Jurkat, Clone E6-1 (cell line): ENCODE data around the gene SLC3A2. TPM values are rescaled to one million over a fixed set of nuclear protein-coding genes. Genes with fewer than 3 reads are reported as not detected.
A peak's percentile ranks its signal among the peaks of the same experiment; 100 is the strongest.
"Not testable (repeated sequence)": the region's sequence is repeated elsewhere in the genome, so short reads cannot be mapped to it uniquely, and the experiment has no call there.

Experiments
- DNase-seq: peaks from one replicate; pipeline ENCODE4 v3.0.0-alpha.2; 2011; ENCODE audit warnings: low read depth, low spot score
- H3K4me3 ChIP-seq: 2 replicates; pipeline ENCODE4 v1.5.1; 2011; ENCODE audit warnings: mild to moderate bottlenecking, low read length, control low read depth, moderate library complexity
- polyA plus RNA-seq: library from polyadenylated mRNA; unstranded; fragments of >200 nt; gene quantifications from one replicate; pipeline ENCODE4 v1.2.1, GENCODE V29; 2012; ENCODE audit warnings: missing spikeins; ENCODE audit not compliant: insufficient read length, insufficient read depth

SLC3A2 gene
- polyA plus RNA-seq, result 237 TPM

DNA sequence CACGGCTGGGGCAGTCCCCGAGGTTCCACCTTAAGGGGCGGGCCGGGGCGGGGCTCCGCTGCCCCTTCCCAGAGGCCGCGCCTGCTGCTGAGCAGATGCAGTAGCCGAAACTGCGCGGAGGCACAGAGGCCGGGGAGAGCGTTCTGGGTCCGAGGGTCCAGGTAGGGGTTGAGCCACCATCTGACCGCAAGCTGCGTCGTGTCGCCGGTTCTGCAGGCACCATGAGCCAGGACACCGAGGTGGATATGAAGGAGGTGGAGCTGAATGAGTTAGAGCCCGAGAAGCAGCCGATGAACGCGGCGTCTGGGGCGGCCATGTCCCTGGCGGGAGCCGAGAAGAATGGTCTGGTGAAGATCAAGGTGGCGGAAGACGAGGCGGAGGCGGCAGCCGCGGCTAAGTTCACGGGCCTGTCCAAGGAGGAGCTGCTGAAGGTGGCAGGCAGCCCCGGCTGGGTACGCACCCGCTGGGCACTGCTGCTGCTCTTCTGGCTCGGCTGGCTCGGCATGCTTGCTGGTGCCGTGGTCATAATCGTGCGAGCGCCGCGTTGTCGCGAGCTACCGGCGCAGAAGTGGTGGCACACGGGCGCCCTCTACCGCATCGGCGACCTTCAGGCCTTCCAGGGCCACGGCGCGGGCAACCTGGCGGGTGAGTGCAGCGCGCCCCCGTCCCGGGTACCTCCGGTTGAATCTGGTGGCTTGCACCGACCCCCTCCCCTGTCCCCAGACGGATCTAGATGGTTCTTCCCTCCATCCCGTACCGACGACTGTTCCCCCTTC is at the start of gene SLC3A2:
Gene SLC3A2 (plus strand): TSS at position 94 of the 776 bp plus-strand sequence. CDS start 128 bp downstream, at position 222.
- H3K4me3 ChIP-seq, result peak within 1 kb of the TSS; percentile 96
- DNase-seq, result peak; percentile 73

DNA sequence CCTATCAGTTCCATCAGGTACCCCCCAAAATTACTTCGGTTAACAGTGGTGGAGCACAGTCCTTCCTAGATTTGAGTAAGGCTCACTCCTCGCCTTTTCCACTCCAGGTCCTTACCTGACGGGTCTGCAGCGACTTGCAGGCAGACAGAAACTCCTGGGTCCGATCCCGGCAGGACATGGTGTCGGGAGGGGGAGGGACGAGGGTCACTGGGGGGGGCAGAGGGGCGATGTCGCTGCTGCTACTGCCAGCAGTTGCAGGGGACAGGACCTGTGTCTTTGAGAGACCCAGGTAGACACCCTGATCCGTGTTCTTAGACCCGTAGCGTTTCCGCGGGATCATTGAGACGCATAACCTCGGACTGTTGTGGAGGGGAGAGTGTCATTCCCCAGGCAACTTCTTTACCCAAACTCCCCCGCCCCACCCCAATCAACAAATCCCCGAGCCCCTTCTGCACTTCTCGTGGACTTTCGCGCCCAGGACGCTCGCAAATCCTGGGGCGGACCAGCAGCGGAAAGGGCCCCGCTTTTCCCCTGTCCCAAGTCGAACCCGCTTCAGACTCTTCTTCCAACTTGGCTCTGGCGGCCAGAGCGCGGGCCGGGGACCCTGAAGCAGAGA is 49.7 kb upstream of the SLC3A2 start:
- peak overlapping the region; percentile 81 for H3K4me3 ChIP-seq
- DNase-seq, result no peak

DNA sequence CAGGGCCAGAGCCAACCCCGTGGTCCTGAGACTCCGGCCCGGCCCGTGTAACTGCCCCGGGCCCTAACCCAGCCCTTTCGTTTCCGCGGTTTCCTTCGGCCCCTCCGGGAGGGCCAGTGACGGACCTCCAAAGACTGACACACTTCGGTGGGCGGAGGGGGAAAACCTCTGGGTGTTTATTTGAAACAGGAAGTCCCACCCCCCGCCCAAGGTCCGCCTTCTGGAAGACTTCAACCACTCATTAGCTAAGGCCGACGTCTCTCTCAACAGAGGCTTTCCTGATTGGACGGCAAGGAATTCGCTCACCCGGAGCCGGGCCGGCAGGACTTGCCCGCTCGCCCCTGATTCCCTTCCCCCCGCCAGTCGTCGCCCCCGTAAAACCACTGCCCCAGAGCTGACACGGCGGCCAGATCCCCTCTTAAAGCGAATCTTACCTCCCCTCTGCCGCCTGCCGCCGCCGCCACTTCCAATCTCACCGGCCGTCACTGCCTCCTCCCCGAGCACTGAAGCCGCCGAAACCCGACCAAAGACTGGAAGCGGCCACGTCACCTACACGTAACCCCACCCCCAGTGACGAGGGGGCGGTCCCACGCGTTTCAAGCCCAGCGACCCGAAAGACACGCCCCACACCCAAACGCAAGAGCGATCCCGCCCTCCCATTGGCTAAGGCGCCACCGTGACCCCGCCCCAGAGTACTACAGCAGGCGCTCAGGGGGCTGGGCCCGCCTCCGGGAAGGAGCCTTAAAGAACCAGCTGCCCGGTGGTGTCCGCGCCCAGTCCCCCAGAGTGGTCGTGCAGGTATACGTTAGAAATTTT is 49.0 kb upstream of the SLC3A2 start, which contains the start of gene STX5:
Gene STX5 (minus strand): TSS at position 532 of the 816 bp plus-strand sequence. CDS start 808 bp downstream, outside the sequence.
- H3K4me3 ChIP-seq, result peak within 1 kb of the TSS; percentile 81
- peak; percentile 97 for DNase-seq

DNA sequence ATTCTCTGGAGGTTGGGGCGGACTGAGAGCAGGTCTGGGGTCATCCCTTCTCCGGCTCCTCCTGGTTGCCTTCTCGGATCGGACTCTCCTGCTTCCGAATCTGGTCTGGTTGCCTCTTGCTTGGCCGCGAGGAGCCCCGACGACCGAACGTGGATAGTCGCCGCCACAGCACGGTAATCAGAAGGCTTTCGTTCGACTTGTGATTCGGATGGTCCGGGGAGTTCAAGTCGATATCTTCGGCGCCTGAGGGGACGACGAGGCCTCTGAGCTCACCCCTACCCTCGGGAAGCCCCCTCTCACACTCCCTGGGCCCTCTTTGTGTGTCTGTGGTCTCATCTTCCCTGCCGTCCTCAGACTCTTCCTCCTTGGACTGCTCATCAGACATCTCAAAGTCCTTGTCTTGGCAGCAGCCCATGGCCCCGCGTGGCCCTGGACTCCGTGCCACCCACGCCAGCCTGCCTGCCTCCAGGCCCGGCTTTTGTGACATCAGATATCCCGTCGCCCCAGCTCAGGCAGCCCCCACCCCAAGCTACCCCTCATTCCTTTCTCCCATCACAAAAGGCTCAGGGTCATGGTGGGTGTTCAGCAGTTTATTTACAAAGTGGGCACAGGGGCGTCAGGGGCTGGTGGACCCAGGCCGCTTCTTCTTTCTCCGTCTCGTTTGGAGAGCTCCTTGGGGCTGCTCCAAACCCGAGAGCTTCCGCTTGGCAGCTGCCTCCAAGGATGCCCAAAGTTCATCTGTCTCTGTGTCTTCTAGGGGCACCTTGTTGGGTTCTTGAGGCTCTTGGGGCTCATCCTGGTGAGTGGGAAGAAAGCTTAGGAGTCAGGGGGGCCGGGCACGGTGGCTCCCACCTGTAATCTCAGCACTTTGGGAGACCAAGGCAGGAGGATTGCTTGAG is 48.1 kb upstream of the SLC3A2 start, which contains the start of gene TEX54:
Gene TEX54 (minus strand): TSS at position 506 of the 899 bp plus-strand sequence.
- no peak for DNase-seq
- peak within 1 kb of the TSS; percentile 81 for H3K4me3 ChIP-seq

DNA sequence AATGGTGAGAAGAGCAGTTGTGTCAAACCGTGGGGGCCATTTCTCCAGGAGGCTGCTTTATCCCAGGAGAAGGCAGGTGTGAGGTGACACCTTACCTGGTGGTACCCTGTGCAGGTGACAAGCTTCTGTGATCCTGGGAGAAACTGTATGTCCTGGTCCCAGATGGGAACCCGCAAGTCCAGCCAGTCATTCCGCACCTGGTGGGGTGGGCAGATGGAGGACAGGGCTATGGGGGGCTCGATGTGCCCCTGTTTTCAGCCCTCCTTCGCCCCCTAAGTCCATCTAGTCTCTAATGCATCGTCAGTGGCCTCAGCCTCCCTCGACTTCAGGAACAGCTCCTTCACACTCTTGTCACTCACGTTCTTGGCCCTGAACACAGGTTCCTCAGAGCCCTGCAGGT is 45.4 kb upstream of the SLC3A2 start:
- H3K4me3 ChIP-seq, result no peak overlapping the region
- no peak for DNase-seq

DNA sequence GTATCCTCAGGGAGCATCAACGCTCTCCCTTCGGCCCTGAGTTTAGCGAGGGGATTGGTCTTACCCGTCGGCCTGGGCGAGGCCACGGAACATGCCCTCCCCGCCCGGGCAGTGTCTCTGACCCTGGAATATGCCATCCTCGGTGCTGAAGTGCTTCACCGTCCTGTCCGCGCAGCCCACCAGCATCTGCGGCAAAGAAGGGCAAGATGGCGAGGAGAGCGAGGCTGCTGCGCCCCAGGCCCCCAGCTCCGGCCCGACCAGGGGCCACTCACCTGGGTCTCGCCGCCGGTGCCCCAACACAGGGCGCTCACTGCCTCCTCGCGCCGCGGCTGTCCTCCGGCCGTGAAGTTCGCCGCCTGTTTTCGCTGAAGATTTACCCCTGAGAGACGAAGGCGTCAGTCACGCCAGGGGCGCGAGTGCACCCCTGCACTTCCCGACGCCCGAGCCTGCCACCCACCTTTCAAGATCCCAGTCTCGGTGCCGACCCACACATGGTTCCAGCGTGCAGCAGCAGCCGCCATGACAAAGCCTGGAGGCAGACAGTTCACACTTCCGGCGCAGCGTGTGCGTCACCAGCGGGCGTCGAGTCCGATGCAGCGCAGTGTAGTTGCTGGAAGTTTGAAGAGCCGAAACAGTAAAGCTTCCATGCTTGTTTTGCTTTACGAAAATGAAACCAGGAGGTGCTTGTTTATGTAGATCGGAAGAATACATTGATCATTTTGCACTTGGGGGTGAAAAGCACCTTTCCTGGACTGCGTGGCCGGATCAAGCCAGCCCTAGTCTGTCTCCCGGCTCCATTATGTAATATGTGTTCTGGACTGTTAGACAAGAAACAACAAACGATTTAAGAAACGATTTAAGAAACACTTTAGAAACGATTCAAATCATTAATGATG is 41.4 kb upstream of the SLC3A2 start, which contains the start of gene WDR74:
Gene WDR74 (minus strand): TSS at position 541 of the 896 bp plus-strand sequence. CDS start 20 bp downstream, at position 521.
- H3K4me3 ChIP-seq, result peak within 1 kb of the TSS; percentile 100
- DNase-seq, result peak; percentile 93

DNA sequence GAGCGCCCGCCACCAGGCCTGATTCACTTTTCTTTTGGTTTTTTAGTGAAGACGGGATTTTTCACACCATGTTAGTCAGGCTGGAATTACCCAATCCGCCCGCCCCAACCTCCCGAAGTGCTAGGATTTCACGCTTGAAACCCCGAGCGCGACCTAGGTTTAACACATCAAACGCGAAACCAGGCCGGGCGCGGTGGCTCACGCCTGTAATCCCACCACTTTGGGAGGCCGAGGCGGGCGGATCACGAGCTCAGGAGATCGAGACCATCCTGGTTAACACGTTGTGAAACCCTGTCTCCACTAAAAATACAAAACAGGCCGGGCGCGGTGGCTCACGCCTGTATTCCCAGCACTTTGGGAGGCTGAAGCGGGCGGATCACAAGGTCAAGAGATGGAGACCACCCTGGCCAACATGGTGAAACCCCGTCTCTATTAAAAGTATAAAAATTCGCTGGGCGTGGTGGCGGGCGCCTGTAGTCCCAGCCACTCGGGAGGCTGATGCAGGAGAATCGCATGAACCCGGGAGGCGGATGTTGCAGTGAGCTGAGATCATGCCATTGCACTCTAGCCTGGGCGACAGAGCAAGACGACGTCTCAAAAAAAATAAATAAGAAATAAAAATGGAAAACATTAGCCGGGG is 39.9 kb upstream of the SLC3A2 start:
- H3K4me3 ChIP-seq, result peak overlapping the region; percentile 100
- DNase-seq, result peak; percentile 56

DNA sequence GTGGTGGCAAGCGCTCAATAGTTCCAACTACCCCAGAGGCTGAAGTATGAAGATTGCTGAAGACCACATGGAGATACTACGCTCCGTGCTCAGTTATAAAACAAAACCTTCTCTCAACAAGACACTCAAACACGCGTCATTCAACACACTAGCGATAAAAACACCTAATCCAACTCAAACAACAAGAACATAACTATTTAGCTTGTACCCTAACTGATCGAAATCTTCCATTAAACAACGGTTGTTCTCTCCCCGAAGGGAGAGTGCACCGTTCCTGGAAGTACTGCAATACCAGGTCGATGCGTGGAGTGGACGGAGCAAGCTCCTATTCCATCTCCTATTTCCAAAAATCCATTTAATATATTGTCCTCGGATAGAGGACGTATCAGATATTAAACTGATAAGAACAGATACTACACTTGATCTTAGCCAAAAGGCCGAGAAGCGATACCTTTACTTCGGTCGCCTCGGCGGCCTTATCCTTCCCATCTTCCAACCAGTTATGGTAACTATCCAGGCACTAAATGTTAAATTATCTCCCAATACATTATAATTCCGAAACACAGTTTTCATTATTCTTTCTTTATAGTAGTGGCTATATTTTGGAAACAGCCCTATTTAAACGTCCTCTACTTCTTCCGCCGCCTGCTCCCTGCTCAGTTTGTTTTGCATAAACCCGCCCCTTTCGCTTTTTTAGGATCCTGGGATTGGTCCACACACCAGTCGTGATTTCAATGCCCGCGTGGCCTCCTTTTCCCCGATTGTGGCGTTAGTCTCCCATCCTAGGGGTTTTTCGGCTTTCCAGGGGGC is 39.1 kb upstream of the SLC3A2 start:
- peak; percentile 100 for DNase-seq
- H3K4me3 ChIP-seq, result peak overlapping the region; percentile 100

DNA sequence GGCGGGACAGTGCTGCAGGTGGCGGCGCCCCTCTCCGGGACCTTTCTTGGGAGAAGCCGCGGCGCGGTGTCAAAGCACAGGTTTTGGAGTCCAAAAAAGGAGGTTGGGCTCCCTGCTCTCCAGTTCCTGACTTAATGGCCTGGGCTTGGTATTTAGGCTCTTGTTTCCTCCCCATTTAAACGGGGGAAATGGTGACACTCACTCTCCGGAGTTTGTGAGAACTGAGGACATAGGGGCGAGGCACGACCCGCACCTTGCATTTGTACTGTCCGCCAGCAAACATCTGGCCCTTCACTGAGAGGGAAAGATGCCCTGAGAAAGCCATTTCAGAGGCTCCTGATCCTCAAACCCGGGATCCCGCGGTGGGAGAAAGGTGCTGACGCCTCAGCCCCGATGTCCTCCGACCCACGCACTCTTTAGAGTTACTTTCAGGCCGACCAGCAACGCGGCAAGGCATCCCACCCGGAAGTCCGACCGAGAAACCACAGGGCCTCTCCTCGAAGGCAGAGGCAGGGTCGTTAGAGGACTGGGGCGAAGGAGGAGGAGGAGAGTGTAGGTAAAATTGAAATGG is 38.4 kb upstream of the SLC3A2 start:
- peak overlapping the region; percentile 49 for H3K4me3 ChIP-seq

DNA sequence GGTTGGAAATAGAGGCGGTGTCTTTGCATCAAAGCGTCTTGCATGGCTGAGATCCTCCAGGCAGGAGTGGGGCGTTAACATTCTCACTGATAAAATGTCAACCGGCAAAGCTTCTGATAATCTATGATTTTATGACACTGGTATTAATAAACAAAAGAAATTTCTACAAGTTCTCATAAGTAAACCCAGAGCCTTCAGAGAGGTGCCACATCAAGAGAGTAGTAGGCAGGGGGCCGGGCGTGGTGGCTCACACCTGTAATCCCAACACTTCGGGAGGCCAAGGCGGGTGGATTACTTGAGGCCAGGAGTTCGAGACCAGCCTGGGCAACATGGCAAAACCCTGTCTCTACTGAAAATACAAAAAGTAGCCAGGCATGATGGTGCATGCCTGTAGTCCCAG is 37.8 kb upstream of the SLC3A2 start:
- H3K4me3 ChIP-seq, DNase-seq: not testable (repeated sequence)

More for the DNA sequence above, 38.4 kb upstream of the SLC3A2 start:
- no peak for DNase-seq

DNA sequence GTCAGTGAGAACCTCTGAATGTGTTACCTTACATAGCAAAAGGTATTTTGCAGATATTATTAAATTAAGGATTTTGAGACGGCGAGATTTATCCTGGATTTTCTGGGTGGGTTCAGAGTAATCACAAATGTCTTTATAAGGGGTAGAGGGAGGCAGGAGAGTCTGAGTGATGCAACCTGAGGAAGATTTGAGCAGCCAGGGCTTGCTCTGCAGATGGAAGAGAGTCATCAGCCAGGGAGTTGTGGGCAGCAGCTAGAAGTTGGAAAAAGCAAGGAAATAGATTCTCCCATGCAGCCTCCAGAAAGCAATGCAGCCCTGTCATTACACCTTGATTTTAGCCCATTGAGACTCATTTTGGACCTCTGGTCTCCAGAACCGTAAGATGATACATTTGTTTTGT is 37.2 kb upstream of the SLC3A2 start:
- no peak for DNase-seq
- no peak overlapping the region for H3K4me3 ChIP-seq

DNA sequence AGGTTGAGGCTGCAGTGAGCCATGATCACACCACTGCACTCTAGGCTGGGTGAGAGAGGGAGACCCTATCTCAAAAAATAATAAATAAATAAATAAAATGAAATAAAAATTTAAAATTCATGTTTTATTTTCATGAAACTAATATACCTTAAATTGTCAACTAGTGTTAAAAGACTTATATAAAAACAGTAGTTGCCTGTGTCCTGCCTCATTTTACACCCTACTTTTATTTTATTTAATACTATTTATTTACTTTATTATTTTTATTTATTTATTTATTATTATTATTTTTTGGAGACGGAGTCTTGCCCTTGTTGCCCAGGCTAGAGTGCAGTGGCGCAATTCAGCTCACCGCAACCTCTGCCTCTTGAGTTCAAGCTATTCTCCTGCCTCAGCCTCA is 36.5 kb upstream of the SLC3A2 start:
- H3K4me3 ChIP-seq, result no peak overlapping the region
- no peak for DNase-seq

DNA sequence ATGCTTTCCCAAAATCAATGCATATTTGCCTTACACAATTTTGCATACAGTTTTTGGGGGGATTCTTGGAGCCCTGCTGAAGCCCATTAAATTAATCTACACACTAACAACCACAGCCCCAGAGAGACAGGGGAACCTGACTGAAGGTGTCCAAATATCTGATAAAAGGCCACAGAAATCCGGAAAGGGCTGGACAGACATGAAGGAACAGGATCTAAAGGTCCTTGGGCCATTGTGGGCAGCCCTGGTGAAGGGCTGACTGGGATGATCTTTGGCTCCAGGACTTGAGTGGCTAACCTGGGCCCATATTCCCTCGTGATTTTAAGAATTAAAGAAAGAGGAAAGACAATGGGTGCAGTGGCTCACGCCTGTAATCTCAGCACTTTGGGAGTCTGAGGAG is 34.5 kb upstream of the SLC3A2 start:
- DNase-seq, result no peak
- H3K4me3 ChIP-seq, result no peak overlapping the region

DNA sequence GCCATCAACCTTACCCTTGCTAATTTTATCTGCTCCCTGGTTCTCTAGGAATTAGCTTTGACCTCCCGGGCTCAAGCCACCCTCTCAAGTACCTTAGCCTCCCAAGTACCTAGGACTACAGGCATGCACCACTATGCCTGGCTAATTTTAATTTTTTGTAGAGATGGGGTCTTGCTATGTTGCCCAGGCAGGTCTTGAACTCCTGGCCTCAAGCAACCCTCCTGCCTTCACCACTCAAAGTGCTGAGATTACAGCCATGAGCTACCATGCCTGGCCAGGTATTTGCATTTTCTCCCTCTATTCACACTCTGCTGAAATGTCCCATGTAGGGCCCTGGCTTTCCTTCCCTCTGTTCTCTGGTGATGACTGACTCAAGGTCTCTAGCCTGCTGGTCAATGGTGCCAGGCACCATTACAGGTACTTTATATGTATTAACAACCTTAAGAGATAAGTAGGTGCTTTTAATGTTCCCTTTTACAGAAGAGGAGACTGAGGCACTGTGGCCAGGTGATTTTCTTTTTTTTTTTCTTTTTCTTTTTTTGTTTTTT is 32.9 kb upstream of the SLC3A2 start:
- no peak overlapping the region for H3K4me3 ChIP-seq
- no peak for DNase-seq

DNA sequence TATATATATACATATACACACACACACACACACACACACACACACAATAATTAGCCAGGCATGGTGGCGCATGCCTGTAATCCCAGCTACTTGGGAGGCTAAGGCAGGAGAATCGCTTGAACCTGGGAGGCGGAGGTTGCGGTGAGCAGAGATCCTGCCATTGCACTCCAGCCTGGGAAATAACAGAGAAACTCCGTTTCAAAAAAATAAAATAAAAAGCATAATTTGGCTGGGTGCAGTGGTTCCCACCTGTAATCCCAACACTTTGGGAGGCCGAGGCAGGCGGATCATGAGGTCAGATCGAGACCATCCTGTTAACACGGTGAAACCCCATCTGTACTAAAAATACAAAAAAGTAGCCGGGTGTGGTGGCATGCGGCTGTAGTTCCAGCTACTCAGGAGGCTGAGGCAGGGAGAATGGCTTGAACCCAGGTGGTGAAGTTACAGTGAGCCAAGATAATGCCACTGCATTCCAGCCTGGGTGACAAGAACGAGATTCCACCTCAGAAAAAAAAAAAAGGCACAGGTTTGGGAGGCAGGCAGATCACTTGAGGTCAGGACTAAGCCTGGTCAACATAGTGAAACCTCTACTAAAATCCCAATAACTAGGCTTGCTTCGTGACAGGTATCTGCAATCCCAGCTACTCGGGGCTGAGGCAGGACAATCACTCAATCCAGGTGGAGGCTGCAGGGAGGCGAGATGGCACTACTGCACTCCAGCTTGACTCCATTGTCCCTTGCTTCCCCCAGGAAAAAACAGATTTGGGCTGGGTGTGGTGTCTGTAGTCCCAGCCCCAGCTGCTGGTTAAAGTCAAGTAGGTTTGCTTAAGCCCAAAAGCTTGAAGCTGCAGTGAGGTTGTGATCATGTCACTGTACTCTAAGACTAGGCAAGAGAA is 29.5 kb upstream of the SLC3A2 start:
- no peak overlapping the region for H3K4me3 ChIP-seq
- DNase-seq, result no peak
